HG02763 (cell line): Measurements from ENCODE around the gene PSMC1.

ENCODE experiments used
- ATAC-seq: cut with Tn5 transposase; IDR thresholded peaks from one replicate; pipeline ENCODE4 v1.9.1; 2021; ENCODE audit warnings: mild to moderate bottlenecking, moderate library complexity; ENCODE audit not compliant: unreplicated experiment

Gene PSMC1

GRCh38 chr14:90301122-90301521, 44.8 kb downstream of the PSMC1 start:
- ATAC-seq, result no peak

GRCh38 chr14:90301668-90302090, 45.3 kb downstream of the PSMC1 start:
- no peak for ATAC-seq

- no peak for ATAC-seq
Observed at GRCh38 chr14:90302529-90303303, 46.4 kb downstream of the PSMC1 start.

GRCh38 chr14:90303473-90303872, 47.1 kb downstream of the PSMC1 start:
- no peak for ATAC-seq

- no peak for ATAC-seq
Observed at GRCh38 chr14:90304502-90304901, 48.1 kb downstream of the PSMC1 start.

- no peak for ATAC-seq
Observed at GRCh38 chr14:90305176-90305601, 48.8 kb downstream of the PSMC1 start.

GRCh38 chr14:90308561-90308960, 52.2 kb downstream of the PSMC1 start:
- ATAC-seq, result no peak

- ATAC-seq, result no peak
Observed at GRCh38 chr14:90317286-90317685, 60.9 kb downstream of the PSMC1 start.

GRCh38 chr14:90318016-90318415, 61.7 kb downstream of the PSMC1 start:
- ATAC-seq, result no peak

GRCh38 chr14:90319173-90319572, 62.8 kb downstream of the PSMC1 start:
- ATAC-seq, result no peak

GRCh38 chr14:90319634-90320541, 63.5 kb downstream of the PSMC1 start:
- no peak for ATAC-seq

- ATAC-seq, result no peak
Observed at GRCh38 chr14:90321891-90322290, 65.5 kb downstream of the PSMC1 start.
